OCI-M2 (cell line): ENCODE measurements around the gene TMEM132A.

ENCODE experiments used
- DNase-seq: peaks from one replicate; lab custom pipeline; 2025; ENCODE audit not compliant: unreplicated experiment; lab: John Stamatoyannopoulos, UW

Gene TMEM132A

DNA sequence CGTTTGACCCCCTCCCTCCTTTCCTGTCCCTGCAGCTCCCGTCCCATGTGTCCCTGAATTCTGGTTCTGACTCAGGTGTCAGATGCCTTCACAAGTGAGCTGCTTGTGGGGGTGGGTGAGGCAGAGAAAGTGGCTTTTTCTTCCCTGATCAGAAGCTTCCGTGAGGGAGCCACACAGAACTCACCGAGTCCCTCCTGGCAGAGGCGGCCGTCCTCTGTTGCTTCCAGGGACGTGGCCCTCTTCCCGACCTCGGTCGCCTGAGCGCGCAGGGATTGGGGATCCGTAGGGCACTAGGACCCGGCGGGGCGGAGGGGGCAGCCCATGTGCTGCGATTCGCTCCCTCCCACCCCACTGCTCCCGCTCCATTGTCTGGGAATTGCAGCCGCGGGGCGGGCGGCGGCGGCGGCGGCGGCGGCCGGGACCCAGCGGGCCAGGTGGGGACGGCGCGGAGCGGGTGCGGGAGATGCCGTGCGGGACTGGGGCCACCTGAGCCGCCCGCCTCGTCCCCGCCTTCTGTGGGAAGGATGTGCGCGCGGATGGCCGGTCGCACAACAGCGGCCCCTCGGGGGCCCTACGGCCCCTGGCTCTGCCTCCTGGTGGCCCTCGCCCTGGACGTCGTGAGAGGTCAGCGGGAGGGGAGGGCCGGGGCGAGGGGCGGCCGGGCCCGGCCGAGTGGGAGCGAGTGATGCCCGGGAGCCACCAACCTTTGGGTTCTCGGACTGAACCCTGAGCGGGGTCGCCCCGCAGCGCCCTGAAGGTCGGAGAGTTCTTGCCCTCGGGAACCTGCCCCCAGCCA, at the start of gene TMEM132A:
Gene TMEM132A, plus strand, starts transcription at position 351 of the 796 bp plus-strand sequence. Its CDS starts 174 bp downstream, at position 525.
- DNase-seq, result no peak

- DNase-seq, result no peak
Observed at GRCh38 chr11:60875366-60876167, 48.7 kb upstream of the TMEM132A start.

DNA sequence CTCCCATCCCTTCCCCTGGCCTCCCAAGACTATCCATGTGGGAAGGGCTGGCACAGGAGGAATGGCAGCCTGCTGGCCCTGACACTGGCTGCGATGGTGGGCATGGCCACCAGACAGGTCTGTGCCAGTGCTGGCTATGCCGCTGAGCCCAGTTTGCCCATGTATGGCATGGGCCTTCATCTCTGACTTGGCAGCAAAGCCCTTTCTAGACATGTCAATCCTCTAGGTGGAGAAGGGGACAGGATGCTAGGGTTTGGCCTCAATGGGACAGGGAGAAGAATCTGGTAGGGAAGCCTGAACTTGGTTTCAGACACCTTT, 48.1 kb upstream of the TMEM132A start:
- DNase-seq, result no peak

GRCh38 chr11:60878245-60879101, 45.8 kb upstream of the TMEM132A start:
- no peak for DNase-seq

DNA sequence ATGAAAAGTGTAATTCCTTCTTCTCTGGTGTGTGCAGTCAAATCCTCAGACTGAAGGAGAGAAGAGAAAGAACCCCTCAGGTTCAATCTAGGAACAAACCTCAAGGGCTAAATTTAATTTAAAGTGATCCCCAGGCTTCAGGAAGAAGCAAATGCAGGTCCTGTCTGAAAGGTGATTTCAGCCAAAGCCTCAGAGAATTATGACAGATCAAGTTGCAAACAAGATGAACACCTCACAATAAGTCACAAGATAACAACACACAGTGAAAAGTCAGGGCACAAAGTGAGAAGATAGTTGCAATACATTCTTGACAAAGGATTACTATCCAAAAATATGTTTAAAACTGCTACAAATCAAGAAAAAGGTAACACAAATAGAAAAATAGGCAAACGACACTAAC, 45.2 kb upstream of the TMEM132A start:
- no peak for DNase-seq

GRCh38 chr11:60879971-60880588, 44.2 kb upstream of the TMEM132A start:
- no peak for DNase-seq

GRCh38 chr11:60880643-60881282, 43.5 kb upstream of the TMEM132A start:
- DNase-seq, result no peak

GRCh38 chr11:60887556-60887955, 36.7 kb upstream of the TMEM132A start:
- DNase-seq, result no peak

DNA sequence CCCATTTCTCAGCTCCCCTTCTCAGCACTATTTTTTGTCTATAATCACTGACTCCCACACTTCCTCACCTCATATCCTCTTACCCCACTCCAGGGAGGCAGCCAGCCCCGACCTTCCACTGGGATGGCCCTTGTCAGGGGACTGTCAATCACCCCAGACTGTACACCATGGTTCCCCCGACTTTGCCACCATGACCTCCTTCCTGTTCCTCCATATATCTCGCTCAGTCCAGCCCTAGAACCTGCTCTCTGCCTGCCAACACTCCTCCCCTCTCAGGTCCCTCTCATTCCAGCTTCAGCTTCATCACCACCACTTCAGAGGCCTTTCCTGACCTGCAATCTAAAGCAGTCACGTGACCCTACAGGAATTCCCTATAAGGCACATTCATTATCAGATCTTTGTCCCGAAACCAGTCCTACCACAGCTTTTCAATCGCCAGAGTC, 34.4 kb upstream of the TMEM132A start:
- DNase-seq, result no peak

GRCh38 chr11:60890696-60891095, 33.6 kb upstream of the TMEM132A start:
- DNase-seq, result no peak

GRCh38 chr11:60891103-60891741, 33.0 kb upstream of the TMEM132A start:
- no peak for DNase-seq

DNA sequence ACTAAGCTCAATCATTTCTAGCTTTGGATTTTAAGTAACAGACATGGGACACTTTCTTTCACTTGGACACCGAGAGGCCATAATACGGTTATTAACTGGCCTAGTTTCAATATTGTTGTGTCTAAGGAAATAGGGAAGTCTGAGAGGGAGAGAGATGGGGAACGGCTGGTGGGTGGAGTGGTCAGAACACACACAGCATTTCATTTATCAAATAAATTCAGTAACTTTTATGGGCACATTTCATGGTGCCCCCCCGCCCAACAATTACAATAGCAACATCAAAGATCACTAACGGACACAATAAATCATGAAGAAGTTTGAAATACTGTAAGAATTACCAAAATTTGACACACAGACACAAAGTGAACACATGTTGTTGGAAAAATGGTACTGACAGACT, 28.6 kb upstream of the TMEM132A start:
- DNase-seq, result no peak

GRCh38 chr11:60897496-60897895, 26.8 kb upstream of the TMEM132A start:
- no peak for DNase-seq

DNA sequence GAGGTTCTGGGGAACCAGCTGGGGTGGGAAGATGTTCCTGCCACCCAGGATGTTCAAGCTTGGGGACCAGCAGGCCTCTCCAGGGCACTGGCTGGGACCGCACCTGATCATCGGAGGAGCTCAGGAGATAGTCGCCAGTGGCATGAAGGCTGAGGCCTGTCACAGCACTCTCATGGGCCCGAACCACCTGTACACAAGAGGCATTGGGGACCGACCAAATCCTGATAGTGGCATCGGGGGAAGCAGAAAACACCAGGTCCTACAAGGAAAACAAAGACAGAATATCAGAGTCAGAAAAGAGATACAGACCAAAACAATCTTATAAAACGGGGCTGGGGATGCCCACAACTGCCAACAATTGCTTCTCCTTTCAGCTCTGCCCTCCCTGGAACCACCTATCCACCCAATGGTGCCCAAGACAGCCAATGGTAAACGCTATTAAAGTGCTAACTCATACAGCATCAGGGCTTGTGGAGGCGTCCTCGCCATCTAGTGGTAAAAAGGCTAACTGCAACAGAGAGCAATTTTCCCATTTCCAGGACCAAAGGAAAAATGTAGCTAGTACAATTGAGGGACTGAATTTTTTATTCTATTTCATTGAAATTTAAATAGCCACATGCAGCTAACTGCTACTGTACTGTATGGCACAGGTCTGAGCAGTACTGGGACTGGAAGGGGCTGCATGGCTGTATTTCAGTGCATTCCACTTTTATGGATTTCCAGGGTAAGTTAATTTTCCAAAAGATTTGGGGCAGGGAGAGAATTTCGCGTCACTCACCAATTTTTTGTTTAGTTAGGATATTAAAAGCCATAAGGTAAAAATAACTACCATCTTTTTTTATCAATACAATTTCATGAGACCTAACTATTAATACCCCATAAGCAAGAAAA, 25.0 kb upstream of the TMEM132A start:
- DNase-seq, result no peak

- DNase-seq, result no peak
Observed at GRCh38 chr11:60899977-60900376, 24.3 kb upstream of the TMEM132A start.

- DNase-seq, result no peak
Observed at GRCh38 chr11:60900673-60901404, 23.4 kb upstream of the TMEM132A start.

DNA sequence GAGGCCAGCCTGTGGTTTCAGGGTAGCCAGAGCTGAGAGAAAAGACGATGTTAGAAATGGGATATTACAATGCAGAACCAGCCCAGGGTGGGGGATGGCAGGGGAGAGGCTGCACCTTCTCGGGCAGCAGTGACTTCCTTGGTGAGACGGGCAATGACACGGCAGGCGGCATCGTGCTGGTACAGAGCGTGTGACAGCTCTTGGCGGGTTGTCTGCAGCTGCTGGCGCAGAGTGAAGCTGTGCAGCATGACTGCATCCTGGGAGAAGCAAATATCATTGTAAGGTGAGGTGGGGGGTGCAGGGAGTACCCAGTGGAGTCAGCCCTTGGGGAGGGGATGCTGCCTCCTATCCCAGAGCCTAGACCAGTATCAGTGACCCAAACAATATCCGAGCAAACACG, 21.6 kb upstream of the TMEM132A start:
- no peak for DNase-seq

- DNase-seq, result no peak
Observed at GRCh38 chr11:60905047-60905446, 19.2 kb upstream of the TMEM132A start.
